NT2/D1 (cell line): ENCODE measurements around the gene LEF1.

Source experiments
- SUZ12 ChIP-seq: IDR thresholded peaks from 2 replicates; pipeline ENCODE4 v1.6.1; 2011; ENCODE audit not compliant: insufficient read length, insufficient read depth; ENCODE audit errors: extremely low read depth
- YY1 ChIP-seq: IDR thresholded peaks from 2 replicates; pipeline ENCODE4 v1.6.1; 2011; ENCODE audit not compliant: insufficient read length, insufficient read depth
- ZNF274 ChIP-seq: IDR thresholded peaks from 2 replicates; pipeline ENCODE4 v1.6.1; 2011; ENCODE audit warnings: mild to moderate bottlenecking, low read depth, low read length

DNA sequence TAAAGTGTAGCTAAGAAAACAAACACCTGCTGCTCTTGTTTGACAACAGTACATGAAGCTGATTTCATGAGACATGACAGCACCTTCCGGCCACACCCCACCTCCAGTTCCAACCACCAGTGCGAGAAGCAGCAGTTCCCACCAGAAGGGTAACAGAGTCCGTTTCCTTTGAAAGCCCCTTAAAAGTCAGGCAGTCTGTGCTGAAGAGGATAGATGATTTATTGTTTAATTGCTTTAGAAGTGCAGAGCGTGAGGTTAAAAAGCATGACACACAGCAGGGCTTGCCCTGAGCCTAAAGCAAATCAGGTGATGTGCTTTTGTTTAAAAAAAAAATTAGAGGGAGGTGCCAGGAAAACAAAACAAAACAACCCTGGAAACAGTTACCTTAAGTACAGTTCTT is 96.4 kb downstream of the LEF1 start:
- no peak for TF ChIP-seq ZNF274
- no peak for TF ChIP-seq YY1
- TF ChIP-seq SUZ12: no peak
